ENCODE results near the gene GABRG3.

- TF ChIP-seq CREB5 (CRISPR knock-in tag; IDR thresholded peaks at IDR 0.05; ENCODE audit: low read depth) (no peak), CSRNP3 (CRISPR knock-in tag; IDR thresholded peaks at IDR 0.05) (no peak), RARB (CRISPR knock-in tag; IDR thresholded peaks at IDR 0.05) (no peak), PPARA (CRISPR knock-in tag; IDR thresholded peaks at IDR 0.05; ENCODE audit: borderline replicate concordance) (no peak), PATZ1 (CRISPR knock-in tag; IDR thresholded peaks at IDR 0.05; ENCODE audit: borderline replicate concordance) (no peak), POU6F1 (CRISPR knock-in tag; IDR thresholded peaks at IDR 0.05; ENCODE audit: borderline replicate concordance, low read depth) (no peak)
These were observed 359.3 kb downstream of the GABRG3 start for GRCh38 chr15:27330326-27330725.

Measured in SK-N-SH treated with all-trans-retinoic acid at 6 μM for 48 hours (cell line).